Measurements from ENCODE around the gene THSD7A. TPM values are rescaled to one million over a fixed set of nuclear protein-coding genes. Genes with fewer than 3 reads are reported as not detected.

Gene THSD7A
- total RNA-seq, 1 experiment from 2014 or later = 0.64 TPM

GRCh38 chr7:11846361-11846955 is 14.5 kb upstream of the THSD7A start:
- no peak for DNase-seq (ENCODE audit: low spot score)
- intact Hi-C loops (cut with micrococcal nuclease; ENCODE audit: unreplicated experiment) = no loop called here
- no peak overlapping the region for H3K27ac ChIP-seq (ENCODE audit: low read depth, low read length, poor library complexity, severe bottlenecking)
- no peaks in the 10 kb centered on the region for H3K27me3 ChIP-seq (replicated peaks; ENCODE audit: insufficient read depth, low read depth, low read length, poor library complexity)
- H3K9me3 ChIP-seq (ENCODE audit: low read depth, low read length, poor library complexity, severe bottlenecking) = no peaks in the 10 kb centered on the region
- H3K4me1 ChIP-seq (ENCODE audit: insufficient read depth, low read length, poor library complexity, severe bottlenecking) = peaks cover 19% of the 10 kb centered on the region
- ChIA-PET POLR2A (ENCODE audit: low non-redundant PET) (no interaction called here), CTCF (no interaction called here)
- H3K36me3 ChIP-seq (ENCODE audit: insufficient read depth, low read length, poor library complexity, severe bottlenecking) = no peaks in the 10 kb centered on the region
- no peak for TF ChIP-seq EZH2 (IDR thresholded peaks at IDR 0.05; ENCODE audit: borderline replicate concordance, low read depth, low read length, poor library complexity, severe bottlenecking)
- TF ChIP-seq CTCF (conservative IDR thresholded peaks at IDR 0.05; ENCODE audit: low read depth, low read length) = no peak
- H3K4me3 ChIP-seq (ENCODE audit: low read depth, low read length, poor library complexity, severe bottlenecking) = no peak overlapping the region
- no TSS peak for BruUV-seq (replicated peaks)

GRCh38 chr7:11843113-11843765 is 11.2 kb upstream of the THSD7A start:
- intact Hi-C loops (cut with micrococcal nuclease; ENCODE audit: unreplicated experiment) = no loop called here
- Histone ChIP-seq H3K4me1 (ENCODE audit: insufficient read depth, low read length, poor library complexity, severe bottlenecking) (peaks cover 18% of the 10 kb centered on the region), H3K27me3 (replicated peaks; ENCODE audit: insufficient read depth, low read depth, low read length, poor library complexity) (no peaks in the 10 kb centered on the region), H3K4me3 (ENCODE audit: low read depth, low read length, poor library complexity, severe bottlenecking) (no peak overlapping the region), H3K9me3 (ENCODE audit: low read depth, low read length, poor library complexity, severe bottlenecking) (no peaks in the 10 kb centered on the region), H3K27ac (ENCODE audit: low read depth, low read length, poor library complexity, severe bottlenecking) (no peak overlapping the region), H3K36me3 (ENCODE audit: insufficient read depth, low read length, poor library complexity, severe bottlenecking) (no peaks in the 10 kb centered on the region)
- no TSS peak for BruUV-seq (replicated peaks)
- ChIA-PET CTCF (no interaction called here), POLR2A (ENCODE audit: low non-redundant PET) (no interaction called here)
- TF ChIP-seq CTCF (conservative IDR thresholded peaks at IDR 0.05; ENCODE audit: low read depth, low read length) = no peak
- no peak for DNase-seq (ENCODE audit: low spot score)

DNA sequence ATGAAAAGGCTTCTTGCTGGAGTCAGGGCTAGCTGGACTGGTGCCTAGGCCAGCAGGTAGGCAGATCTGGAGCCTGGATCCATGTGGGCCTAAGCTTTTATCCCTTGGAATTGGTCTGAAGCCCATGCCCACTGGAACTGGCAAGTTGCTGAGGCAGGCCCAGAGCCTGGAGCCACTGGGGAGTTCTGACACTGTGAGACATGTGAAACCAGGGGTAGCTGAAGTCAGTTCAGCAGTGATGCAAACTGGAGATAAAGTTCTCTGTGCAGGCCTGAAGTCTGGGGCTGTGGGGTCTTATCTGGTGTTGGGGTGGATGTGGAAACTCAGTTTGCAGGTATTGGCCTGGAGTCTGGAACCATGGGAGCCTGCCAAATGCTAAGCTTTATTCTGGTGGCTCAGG is 9.7 kb upstream of the THSD7A start:
- Histone ChIP-seq H3K36me3 (ENCODE audit: insufficient read depth, low read length, poor library complexity, severe bottlenecking) (no peaks in the 10 kb centered on the region), H3K27me3 (replicated peaks; ENCODE audit: insufficient read depth, low read depth, low read length, poor library complexity) (no peaks in the 10 kb centered on the region), H3K9me3 (ENCODE audit: low read depth, low read length, poor library complexity, severe bottlenecking) (no peaks in the 10 kb centered on the region), H3K4me1 (ENCODE audit: insufficient read depth, low read length, poor library complexity, severe bottlenecking) (peaks cover 6% of the 10 kb centered on the region), H3K27ac (ENCODE audit: low read depth, low read length, poor library complexity, severe bottlenecking) (no peak overlapping the region), H3K4me3 (ENCODE audit: low read depth, low read length, poor library complexity, severe bottlenecking) (no peak overlapping the region)
- no TSS peak for BruUV-seq (replicated peaks)
- intact Hi-C loops (cut with micrococcal nuclease; ENCODE audit: unreplicated experiment) = no loop called here
- TF ChIP-seq CTCF (conservative IDR thresholded peaks at IDR 0.05; ENCODE audit: low read depth, low read length) = no peak
- TF ChIP-seq EZH2 (IDR thresholded peaks at IDR 0.05; ENCODE audit: borderline replicate concordance, low read depth, low read length, poor library complexity, severe bottlenecking) = no peak
- ChIA-PET POLR2A (ENCODE audit: low non-redundant PET) (no interaction called here), CTCF (no interaction called here)
- DNase-seq (ENCODE audit: low spot score) = no peak
